ENCODE results near the gene PIGA. TPM values are rescaled to one million over a fixed set of nuclear protein-coding genes. Genes with fewer than 3 reads are reported as not detected.

The PIGA gene
- polyA plus RNA-seq, 3 donors: 6.3 to 36.1 (median 6.4) TPM

DNA sequence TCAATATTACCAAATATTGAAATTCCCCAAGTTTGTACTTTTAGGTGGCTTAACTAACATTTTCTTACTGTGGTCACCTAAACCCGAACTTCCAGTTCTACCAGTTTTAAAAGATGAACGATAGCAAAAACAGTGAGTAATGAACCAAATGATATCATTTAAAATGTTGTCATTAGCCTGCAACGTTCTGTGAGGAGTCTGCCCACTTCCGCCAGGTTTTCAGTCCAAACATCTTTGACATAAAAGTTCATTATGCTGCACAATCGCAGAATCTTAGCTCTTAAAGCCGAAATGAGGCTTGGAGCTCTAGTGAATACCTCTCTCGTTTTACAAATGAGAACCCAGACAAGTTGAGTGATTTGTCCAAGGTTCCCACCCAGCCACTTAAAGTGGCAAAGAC lies 762 bp downstream of the PIGA start:
- intact Hi-C loops (cut with micrococcal nuclease): loop anchor here (10.0 kb wide), 1 partner anchor 340 kb away; no protein-coding TSS in a partner anchor
- Mint-ChIP-seq H3K36me3 (peaks cover 11 to 21% of the 10 kb centered on the region in 2 donors), H3K9me3 (peaks cover 0 to 11% (median 8%) of the 10 kb centered on the region in 7 donors), H3K4me3 (peak overlapping the region; percentile 90 to 92), H3K27me3 (ENCODE audit: low read depth in 3 of 3) (peaks cover 0 to 20% (median 3%) of the 10 kb centered on the region in 3 donors), H3K27ac (peak overlapping the region; percentile 94 to 99 (median 96)), H3K4me1 (peaks cover 9% of the 10 kb centered on the region)
- Histone ChIP-seq H3K27ac (ENCODE audit: low read depth in 1 of 2, low read length in 2 of 2) (peak overlapping the region; percentile 87 to 89), H3K9ac (ENCODE audit: insufficient read depth, low read length, poor library complexity, severe bottlenecking) (peak overlapping the region; percentile 85), H3K4me2 (replicated peaks; ENCODE audit: extremely low read depth, low read length, poor library complexity, severe bottlenecking) (peak overlapping the region; percentile 76), H3K4me1 (ENCODE audit: control insufficient read depth in 1 of 2, insufficient read depth in 2 of 2, low read length in 2 of 2) (peaks cover 4 to 12% of the 10 kb centered on the region in 2 donors), H3K4me3 (replicated peaks in 1 of 3; ENCODE audit: low read depth in 2 of 3, low read length in 3 of 3) (peak overlapping the region; percentile 70 to 90 (median 82)), H3K79me2 (ENCODE audit: insufficient read depth, low read length) (peaks cover 24% of the 10 kb centered on the region), H3K36me3 (replicated peaks in 1 of 2; ENCODE audit: control insufficient read depth in 1 of 2, insufficient read depth in 2 of 2, low read length in 2 of 2) (peaks cover 13 to 20% of the 10 kb centered on the region in 2 donors), H3K27me3 (ENCODE audit: control insufficient read depth in 2 of 2, insufficient read depth in 2 of 2, low read length in 2 of 2) (peaks cover 0 to 22% of the 10 kb centered on the region in 2 donors), H3K9me3 (replicated peaks in 1 of 2; ENCODE audit: control insufficient read depth in 1 of 2, insufficient read depth in 1 of 2, low read length in 2 of 2) (no peaks in the 10 kb centered on the region), H2AFZ (ENCODE audit: insufficient read depth, low read depth, low read length, poor library complexity, severe bottlenecking) (no peak overlapping the region), H4K20me1 (ENCODE audit: insufficient read depth, low read length) (no peaks in the 10 kb centered on the region)
- WGBS (ENCODE audit: insufficient coverage): no CpG with 5 or more reads among the region's 7 CpGs
- peak in 2 of 3 donors; percentile 34 to 58 for DNase-seq
- TF ChIP-seq, protein P1, sequence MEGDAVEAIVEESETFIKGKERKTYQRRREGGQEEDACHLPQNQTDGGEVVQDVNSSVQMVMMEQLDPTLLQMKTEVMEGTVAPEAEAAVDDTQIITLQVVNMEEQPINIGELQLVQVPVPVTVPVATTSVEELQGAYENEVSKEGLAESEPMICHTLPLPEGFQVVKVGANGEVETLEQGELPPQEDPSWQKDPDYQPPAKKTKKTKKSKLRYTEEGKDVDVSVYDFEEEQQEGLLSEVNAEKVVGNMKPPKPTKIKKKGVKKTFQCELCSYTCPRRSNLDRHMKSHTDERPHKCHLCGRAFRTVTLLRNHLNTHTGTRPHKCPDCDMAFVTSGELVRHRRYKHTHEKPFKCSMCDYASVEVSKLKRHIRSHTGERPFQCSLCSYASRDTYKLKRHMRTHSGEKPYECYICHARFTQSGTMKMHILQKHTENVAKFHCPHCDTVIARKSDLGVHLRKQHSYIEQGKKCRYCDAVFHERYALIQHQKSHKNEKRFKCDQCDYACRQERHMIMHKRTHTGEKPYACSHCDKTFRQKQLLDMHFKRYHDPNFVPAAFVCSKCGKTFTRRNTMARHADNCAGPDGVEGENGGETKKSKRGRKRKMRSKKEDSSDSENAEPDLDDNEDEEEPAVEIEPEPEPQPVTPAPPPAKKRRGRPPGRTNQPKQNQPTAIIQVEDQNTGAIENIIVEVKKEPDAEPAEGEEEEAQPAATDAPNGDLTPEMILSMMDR (IDR thresholded peaks at IDR 0.05): no peak

- no peak overlapping the region for H3K4me3 ChIP-seq (replicated peaks in 1 of 3; ENCODE audit: low read depth in 2 of 3, low read length in 3 of 3)
- H3K79me2 ChIP-seq (ENCODE audit: insufficient read depth, low read length): peaks cover 10% of the 10 kb centered on the region
- no peaks in the 10 kb centered on the region for H3K4me1 ChIP-seq (ENCODE audit: control insufficient read depth in 1 of 2, insufficient read depth in 2 of 2, low read length in 2 of 2)
- no peak overlapping the region for H3K4me2 ChIP-seq (replicated peaks; ENCODE audit: extremely low read depth, low read length, poor library complexity, severe bottlenecking)
- TF ChIP-seq, protein P1 (IDR thresholded peaks at IDR 0.05): no peak
- H3K27ac Mint-ChIP-seq: no peak overlapping the region
- WGBS (ENCODE audit: insufficient coverage): 92% methylated on average over 2 of the region's 2 CpGs
- peaks cover 27 to 62% of the 10 kb centered on the region in 2 donors for H3K36me3 ChIP-seq (replicated peaks in 1 of 2; ENCODE audit: control insufficient read depth in 1 of 2, insufficient read depth in 2 of 2, low read length in 2 of 2)
- peaks cover 0 to 14% of the 10 kb centered on the region in 2 donors for H3K27me3 ChIP-seq (ENCODE audit: control insufficient read depth in 2 of 2, insufficient read depth in 2 of 2, low read length in 2 of 2)
- no peaks in the 10 kb centered on the region for H3K9me3 ChIP-seq (replicated peaks in 1 of 2; ENCODE audit: control insufficient read depth in 1 of 2, insufficient read depth in 1 of 2, low read length in 2 of 2)
- H3K4me1 Mint-ChIP-seq: no peaks in the 10 kb centered on the region
- H3K27me3 Mint-ChIP-seq (ENCODE audit: low read depth in 3 of 3): peaks cover 0 to 9% (median 0%) of the 10 kb centered on the region in 3 donors
- DNase-seq: no peak
- intact Hi-C loops (cut with micrococcal nuclease): no loop called here
- H3K9ac ChIP-seq (ENCODE audit: insufficient read depth, low read length, poor library complexity, severe bottlenecking): no peak overlapping the region
- no peak overlapping the region for H3K4me3 Mint-ChIP-seq
- no peaks in the 10 kb centered on the region for H4K20me1 ChIP-seq (ENCODE audit: insufficient read depth, low read length)
- peaks cover 34 to 42% of the 10 kb centered on the region in 2 donors for H3K36me3 Mint-ChIP-seq
- no peak overlapping the region for H3K27ac ChIP-seq (ENCODE audit: low read depth in 1 of 2, low read length in 2 of 2)
- peaks cover 0 to 3% (median 0%) of the 10 kb centered on the region in 7 donors for H3K9me3 Mint-ChIP-seq
- H2AFZ ChIP-seq (ENCODE audit: insufficient read depth, low read depth, low read length, poor library complexity, severe bottlenecking): no peak overlapping the region
Measured at GRCh38 chrX:15328821-15329220, 6.5 kb downstream of the PIGA start.

All from CD14-positive monocyte (primary cell).